Upper lobe of right lung (tissue), 1 donor: Measurements from ENCODE around the gene LMO7. TPM values are rescaled to one million over a fixed set of nuclear protein-coding genes. Genes with fewer than 3 reads are reported as not detected.

Experiments used
- ATAC-seq: fragments of 200-7000 bp; cut with Tn5 transposase; one replicate; pipeline ENCODE4 v1.9.1; 2020; ENCODE audit warnings: mild to moderate bottlenecking, moderate library complexity
- DNase-seq: peaks from one replicate; pipeline ENCODE4 v3.0.0-alpha.2; 2020
- H3K27ac ChIP-seq: fragments of 200-600 bp; one replicate; pipeline ENCODE4 v1.8.0; 2022
- H3K27me3 ChIP-seq: fragments of 200-600 bp; one replicate; pipeline ENCODE4 v1.8.0; 2022; ENCODE audit warnings: mild to moderate bottlenecking
- H3K36me3 ChIP-seq: fragments of 200-600 bp; one replicate; pipeline ENCODE4 v1.8.0; 2022
- H3K4me1 ChIP-seq: fragments of 200-600 bp; one replicate; pipeline ENCODE4 v1.8.0; 2022
- H3K4me3 ChIP-seq: fragments of 200-600 bp; one replicate; pipeline ENCODE4 v1.8.0; 2022; ENCODE audit warnings: mild to moderate bottlenecking
- H3K9me3 ChIP-seq: fragments of 200-600 bp; one replicate; pipeline ENCODE4 v1.8.0; 2022
- CTCF ChIP-seq: fragments of 200-600 bp; IDR thresholded peaks from one replicate; pipeline ENCODE4 v1.8.0; 2022; ENCODE audit warnings: antibody characterized with exemption
- intact Hi-C: fragments of 100-400 bp; cut with DNase I; formaldehyde crosslinking; loops from one replicate; pipeline ENCODE4 v1.11.0; 2022
- total RNA-seq: library from RNA; stranded (reverse); fragmentation: NEBNext Ultra II Directional; extraction: Animal tissue kit (Norgen Biotek cat#: 25700); gene quantifications from one replicate; pipeline ENCODE4 v1.2.1, GENCODE V29; 2021
- donor health status: DM: no; HTN: yes; CAD: no; lungs with severe emphysema.

Gene LMO7
- total RNA-seq, 1 donor from 2014 or later = 549 TPM

GRCh38 chr13:75766636-75767035 is 130.5 kb downstream of the LMO7 start:
- peak overlapping the region; percentile 33 for H3K27ac ChIP-seq
- TF ChIP-seq CTCF = no peak
- intact Hi-C loops = no loop called here

DNA sequence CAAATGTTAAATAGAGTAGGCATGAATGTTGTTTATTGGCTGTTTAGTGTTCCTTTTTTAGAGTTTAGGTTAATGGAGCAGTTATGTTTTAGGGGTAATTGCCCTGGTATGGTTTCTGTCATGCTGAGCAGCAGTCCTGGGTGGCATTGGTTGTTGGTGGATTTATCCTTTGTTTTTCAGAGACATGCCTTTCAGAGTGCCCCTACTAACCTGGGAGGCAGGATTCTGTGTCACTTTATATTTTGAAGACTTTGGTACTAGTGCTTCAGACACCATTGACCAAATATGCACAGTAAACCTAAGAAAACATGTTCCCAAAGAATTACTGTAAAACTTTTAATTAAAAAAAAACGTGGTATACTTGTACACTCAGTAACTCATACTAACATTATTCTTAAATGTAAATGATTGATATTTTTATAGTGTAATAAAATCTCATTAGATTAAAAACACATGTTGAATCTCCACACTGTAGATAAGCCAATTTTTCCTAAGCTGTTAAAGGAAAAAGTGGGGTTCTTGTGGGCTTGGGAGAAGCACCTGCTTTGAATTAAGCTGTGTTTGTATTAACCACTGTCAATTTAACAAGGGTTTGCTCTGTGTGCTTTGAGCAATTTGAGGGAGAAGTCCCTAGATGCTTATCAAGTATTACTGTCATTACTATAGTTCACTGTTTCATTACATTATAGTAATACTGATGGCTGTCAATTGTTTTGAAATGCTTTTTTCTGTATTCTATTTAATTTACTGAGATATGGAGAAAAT is 133.2 kb downstream of the LMO7 start:
- no peak for TF ChIP-seq CTCF
- Histone ChIP-seq H3K36me3 (no peaks in the 10 kb centered on the region), H3K9me3 (no peaks in the 10 kb centered on the region), H3K4me3 (no peak overlapping the region), H3K27me3 (no peaks in the 10 kb centered on the region), H3K27ac (peak overlapping the region; percentile 6), H3K4me1 (peaks cover 7% of the 10 kb centered on the region)
- intact Hi-C loops = no loop called here
- ATAC-seq = no peak
- DNase-seq = no peak

More at GRCh38 chr13:75766636-75767035, 130.5 kb downstream of the LMO7 start:
- H3K36me3 ChIP-seq = no peaks in the 10 kb centered on the region
- H3K4me3 ChIP-seq = peak overlapping the region; percentile 3
- H3K4me1 ChIP-seq = peaks cover 14% of the 10 kb centered on the region
- no peak for ATAC-seq
- DNase-seq = no peak
- H3K27me3 ChIP-seq = no peaks in the 10 kb centered on the region
- no peaks in the 10 kb centered on the region for H3K9me3 ChIP-seq

- peaks cover 7% of the 10 kb centered on the region for H3K4me1 ChIP-seq
- no peaks in the 10 kb centered on the region for H3K9me3 ChIP-seq
- DNase-seq = no peak
- peak; percentile 17 for ATAC-seq
- no peak overlapping the region for H3K4me3 ChIP-seq
- TF ChIP-seq CTCF = no peak
- H3K36me3 ChIP-seq = no peaks in the 10 kb centered on the region
- intact Hi-C loops = no loop called here
- no peaks in the 10 kb centered on the region for H3K27me3 ChIP-seq
- H3K27ac ChIP-seq = peak overlapping the region; percentile 20
Measured at GRCh38 chr13:75770164-75770563, 134.0 kb downstream of the LMO7 start.

DNA sequence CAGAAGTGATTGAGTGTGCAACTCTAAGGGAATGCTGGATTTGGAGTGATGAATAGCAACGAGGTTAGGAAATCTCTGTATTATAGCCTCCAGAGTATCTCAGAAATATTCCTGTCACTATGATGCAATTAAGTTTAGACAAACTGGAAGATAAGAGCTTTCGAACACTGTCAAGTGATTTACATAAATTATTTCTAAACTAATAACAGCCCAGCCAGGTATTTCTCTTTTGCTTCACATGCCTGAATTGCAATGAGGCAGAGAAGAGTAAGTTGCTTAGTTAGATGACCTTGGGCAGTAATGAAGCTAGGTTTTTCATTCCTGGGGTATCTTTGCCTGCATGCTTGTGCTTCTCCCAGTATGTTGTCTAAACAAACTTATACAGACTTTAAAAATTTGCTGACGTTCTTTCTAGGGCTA is 134.5 kb downstream of the LMO7 start:
- H3K36me3 ChIP-seq = no peaks in the 10 kb centered on the region
- H3K4me3 ChIP-seq = no peak overlapping the region
- no peak for TF ChIP-seq CTCF
- H3K27me3 ChIP-seq = no peaks in the 10 kb centered on the region
- DNase-seq = no peak
- peak overlapping the region; percentile 20 for H3K27ac ChIP-seq
- no peaks in the 10 kb centered on the region for H3K9me3 ChIP-seq
- no peak for ATAC-seq
- peaks cover 7% of the 10 kb centered on the region for H3K4me1 ChIP-seq
- intact Hi-C loops = no loop called here

DNA sequence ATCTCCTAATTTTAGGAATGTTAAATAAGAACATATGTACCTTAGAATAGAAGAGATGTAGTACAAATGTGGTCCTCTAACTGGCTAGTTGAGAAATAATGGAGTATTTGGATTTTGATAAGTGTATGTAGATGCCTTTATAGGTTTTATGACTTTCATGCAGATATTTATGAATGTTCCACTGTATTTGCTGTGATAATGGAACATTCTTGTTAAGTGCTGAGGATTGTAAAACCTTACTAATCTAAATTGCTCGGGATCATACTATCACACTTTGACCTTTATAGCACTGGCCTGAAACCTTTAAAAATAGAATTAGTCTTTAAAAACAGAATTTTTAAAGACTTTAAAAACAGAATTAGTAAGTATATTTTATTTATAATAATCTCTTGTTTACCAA is 135.1 kb downstream of the LMO7 start:
- no peaks in the 10 kb centered on the region for H3K27me3 ChIP-seq
- no peaks in the 10 kb centered on the region for H3K36me3 ChIP-seq
- intact Hi-C loops = no loop called here
- ATAC-seq (no peak), DNase-seq (no peak)
- H3K4me3 ChIP-seq = no peak overlapping the region
- H3K27ac ChIP-seq = peak overlapping the region; percentile 19
- peaks cover 7% of the 10 kb centered on the region for H3K4me1 ChIP-seq
- no peaks in the 10 kb centered on the region for H3K9me3 ChIP-seq
- no peak for TF ChIP-seq CTCF
